HG03066 (cell line): ENCODE data around the gene CASP12.
"Not testable (repeated sequence)": the region's sequence is repeated elsewhere in the genome, so short reads cannot be mapped to it uniquely, and the experiment has no call there.

Experiments
- ATAC-seq: cut with Tn5 transposase; IDR thresholded peaks from one replicate; pipeline ENCODE4 v1.9.1; 2021; ENCODE audit warnings: low read depth; ENCODE audit not compliant: unreplicated experiment

Gene CASP12

GRCh38 chr11:104897891-104898684, at the start of gene CASP12:
CASP12 (minus strand) TSS chr11:104898460.
- no peak for ATAC-seq

- peak; percentile 93 for ATAC-seq
Measured at GRCh38 chr11:104946907-104947306, 48.6 kb upstream of the CASP12 start.

GRCh38 chr11:104944076-104944475, 45.8 kb upstream of the CASP12 start:
- no peak for ATAC-seq

- no peak for ATAC-seq
Measured at GRCh38 chr11:104943561-104943960, 45.3 kb upstream of the CASP12 start.

GRCh38 chr11:104934594-104934993, 36.3 kb upstream of the CASP12 start:
- no peak for ATAC-seq

GRCh38 chr11:104934073-104934472, 35.8 kb upstream of the CASP12 start:
- ATAC-seq: not testable (repeated sequence)

GRCh38 chr11:104928811-104929210, 30.6 kb upstream of the CASP12 start:
- no peak for ATAC-seq

- no peak for ATAC-seq
Measured at GRCh38 chr11:104926771-104927611, 28.7 kb upstream of the CASP12 start.

- ATAC-seq: no peak
Measured at GRCh38 chr11:104925850-104926249, 27.6 kb upstream of the CASP12 start.

GRCh38 chr11:104918113-104918824, 20.0 kb upstream of the CASP12 start:
- ATAC-seq: no peak

GRCh38 chr11:104917271-104918112, 19.2 kb upstream of the CASP12 start:
- no peak for ATAC-seq

- no peak for ATAC-seq
Measured at GRCh38 chr11:104916442-104916841, 18.2 kb upstream of the CASP12 start.

GRCh38 chr11:104912102-104912501, 13.8 kb upstream of the CASP12 start:
- ATAC-seq: no peak

GRCh38 chr11:104908186-104908531, 9.9 kb upstream of the CASP12 start:
- no peak for ATAC-seq

GRCh38 chr11:104907521-104908185, 9.4 kb upstream of the CASP12 start:
- no peak for ATAC-seq

- ATAC-seq: no peak
Measured at GRCh38 chr11:104905271-104905670, 7.0 kb upstream of the CASP12 start.

- no peak for ATAC-seq
Measured at GRCh38 chr11:104899226-104899625, 966 bp upstream of the CASP12 start.

GRCh38 chr11:104898685-104899013, 389 bp upstream of the CASP12 start:
- ATAC-seq: no peak

GRCh38 chr11:104895634-104896033, 2.6 kb downstream of the CASP12 start:
- no peak for ATAC-seq

GRCh38 chr11:104893876-104894275, 4.4 kb downstream of the CASP12 start:
- ATAC-seq: no peak
